Activated T-cell treated with anti-CD3 and anti-CD28 coated beads, Interleukin-2, amount 50 U/mL, for 72 hours (primary cell): Measurements from ENCODE around the gene NCL. TPM values are rescaled to one million over a fixed set of nuclear protein-coding genes. Genes with fewer than 3 reads are reported as not detected.
"Not testable (repeated sequence)": the region's sequence is repeated elsewhere in the genome, so short reads cannot be mapped to it uniquely, and the experiment has no call there.

ENCODE experiments used
- ATAC-seq, 2 donors: fragments of 150-1000 bp; cut with Tn5 transposase; replicated peaks in 1 of 2; 2 replicates each; pipeline ENCODE4 v1.10.0; 2021; ENCODE audit warnings: moderate library complexity in 2 of 2, mild to moderate bottlenecking in 1 of 2
- DNase-seq, 2 donors: peaks; one replicate each; pipeline ENCODE4 v3.0.0; 2021 to 2022; ENCODE audit warnings: mixed read lengths in 1 of 2
- H3K27ac Mint-ChIP-seq: one replicate; pipeline ENCODE4 v1.8.0; 2022; ENCODE audit warnings: mild to moderate bottlenecking, moderate library complexity, mixed read lengths
- H3K27me3 Mint-ChIP-seq: one replicate; pipeline ENCODE4 v1.8.0; 2022; ENCODE audit warnings: low read depth, mixed read lengths
- H3K36me3 Mint-ChIP-seq, 2 donors: one replicate each; pipeline ENCODE4 v1.8.0; 2022; ENCODE audit warnings: mixed read lengths in 2 of 2, mild to moderate bottlenecking in 1 of 2; ENCODE audit not compliant: insufficient read depth in 2 of 2
- H3K4me1 Mint-ChIP-seq: one replicate; pipeline ENCODE4 v1.8.0; 2022; ENCODE audit warnings: low read depth, mixed read lengths
- H3K4me3 Mint-ChIP-seq, 2 donors: one replicate each; pipeline ENCODE4 v1.8.0; 2022; ENCODE audit warnings: mild to moderate bottlenecking in 2 of 2, mixed read lengths in 2 of 2, moderate library complexity in 2 of 2
- H3K9me3 Mint-ChIP-seq, 2 donors: one replicate each; pipeline ENCODE4 v1.8.0; 2022; ENCODE audit warnings: mixed read lengths in 2 of 2
- total RNA-seq, 2 donors: library from RNA; stranded (reverse); gene quantifications; one replicate each; pipeline ENCODE4 v1.2.3, GENCODE V29; 2022

The NCL gene
- total RNA-seq, 2 donors from 2014 or later = 501 to 656 TPM

- peaks cover 11 to 31% of the 10 kb centered on the region in 2 donors for H3K36me3 Mint-ChIP-seq
Measured at GRCh38 chr2:231452799-231453508, 11.3 kb downstream of the NCL start.

GRCh38 chr2:231450548-231450989, 13.7 kb downstream of the NCL start:
- ATAC-seq = peak in 1 of 2 donors; percentile 10
- Mint-ChIP-seq H3K9me3 (no peaks in the 10 kb centered on the region), H3K27me3 (no peaks in the 10 kb centered on the region), H3K36me3 (peaks cover 4 to 13% of the 10 kb centered on the region in 2 donors), H3K4me1 (no peaks in the 10 kb centered on the region), H3K27ac (peak overlapping the region; percentile 36), H3K4me3 (no peak overlapping the region)
- no peak for DNase-seq

More at GRCh38 chr2:231452799-231453508, 11.3 kb downstream of the NCL start:
- Mint-ChIP-seq H3K27ac (peak overlapping the region; percentile 27), H3K4me3 (no peak overlapping the region), H3K4me1 (peaks cover 7% of the 10 kb centered on the region), H3K9me3 (no peaks in the 10 kb centered on the region), H3K27me3 (no peaks in the 10 kb centered on the region)
- ATAC-seq (peak; percentile 3 to 10), DNase-seq (no peak)

GRCh38 chr2:231449503-231450054, 14.7 kb downstream of the NCL start:
- peaks cover 0 to 3% of the 10 kb centered on the region in 2 donors for H3K36me3 Mint-ChIP-seq
- ATAC-seq = no peak
- no peaks in the 10 kb centered on the region for H3K4me1 Mint-ChIP-seq
- no peaks in the 10 kb centered on the region for H3K27me3 Mint-ChIP-seq
- no peaks in the 10 kb centered on the region for H3K9me3 Mint-ChIP-seq
- no peak overlapping the region for H3K4me3 Mint-ChIP-seq
- DNase-seq = no peak
- no peak overlapping the region for H3K27ac Mint-ChIP-seq

GRCh38 chr2:231436957-231437356, 27.3 kb downstream of the NCL start:
- Mint-ChIP-seq H3K4me3 (no peak overlapping the region), H3K27me3 (no peaks in the 10 kb centered on the region), H3K27ac (no peak overlapping the region), H3K4me1 (peaks cover 6% of the 10 kb centered on the region), H3K9me3 (peaks cover 1 to 2% of the 10 kb centered on the region in 2 donors), H3K36me3 (peaks cover 2 to 3% of the 10 kb centered on the region in 2 donors)
- no peak for ATAC-seq
- DNase-seq = no peak

GRCh38 chr2:231433990-231434389, 30.3 kb downstream of the NCL start:
- no peaks in the 10 kb centered on the region for H3K27me3 Mint-ChIP-seq
- peaks cover 6% of the 10 kb centered on the region for H3K4me1 Mint-ChIP-seq
- no peak for DNase-seq
- peaks cover 17 to 19% of the 10 kb centered on the region in 2 donors for H3K9me3 Mint-ChIP-seq
- H3K36me3 Mint-ChIP-seq = peaks cover 18 to 19% of the 10 kb centered on the region in 2 donors
- peak; percentile 60 to 75 for ATAC-seq
- peak overlapping the region in 1 of 2 donors; percentile 36 for H3K4me3 Mint-ChIP-seq
- no peak overlapping the region for H3K27ac Mint-ChIP-seq

GRCh38 chr2:231431606-231432005, 32.7 kb downstream of the NCL start:
- Mint-ChIP-seq H3K27me3 (no peaks in the 10 kb centered on the region), H3K4me1 (peaks cover 6% of the 10 kb centered on the region), H3K27ac (no peak overlapping the region), H3K36me3 (peaks cover 18 to 19% of the 10 kb centered on the region in 2 donors), H3K9me3 (peaks cover 17 to 19% of the 10 kb centered on the region in 2 donors), H3K4me3 (no peak overlapping the region)
- DNase-seq (no peak), ATAC-seq (no peak)

- DNase-seq, H3K27me3 Mint-ChIP-seq, ATAC-seq, H3K4me3 Mint-ChIP-seq, H3K27ac Mint-ChIP-seq: not testable (repeated sequence)
- peaks cover 17 to 19% of the 10 kb centered on the region in 2 donors for H3K36me3 Mint-ChIP-seq
- peaks cover 17 to 19% of the 10 kb centered on the region in 2 donors for H3K9me3 Mint-ChIP-seq
- peaks cover 18% of the 10 kb centered on the region for H3K4me1 Mint-ChIP-seq
Measured at GRCh38 chr2:231430437-231430836, 33.8 kb downstream of the NCL start.

GRCh38 chr2:231429901-231430300, 34.4 kb downstream of the NCL start:
- H3K4me1 Mint-ChIP-seq = peaks cover 22% of the 10 kb centered on the region
- H3K27me3 Mint-ChIP-seq = no peaks in the 10 kb centered on the region
- no peak overlapping the region for H3K27ac Mint-ChIP-seq
- H3K9me3 Mint-ChIP-seq = peaks cover 17 to 19% of the 10 kb centered on the region in 2 donors
- DNase-seq (no peak), ATAC-seq (no peak)
- H3K36me3 Mint-ChIP-seq = peaks cover 16 to 19% of the 10 kb centered on the region in 2 donors
- H3K4me3 Mint-ChIP-seq = no peak overlapping the region

- H3K4me1 Mint-ChIP-seq = peaks cover 20% of the 10 kb centered on the region
- no peak overlapping the region for H3K27ac Mint-ChIP-seq
- H3K9me3 Mint-ChIP-seq = peaks cover 17 to 19% of the 10 kb centered on the region in 2 donors
- no peak for ATAC-seq
- H3K27me3 Mint-ChIP-seq = no peaks in the 10 kb centered on the region
- peaks cover 16 to 19% of the 10 kb centered on the region in 2 donors for H3K36me3 Mint-ChIP-seq
- DNase-seq = no peak
- H3K4me3 Mint-ChIP-seq = no peak overlapping the region
Measured at GRCh38 chr2:231429152-231429551, 35.1 kb downstream of the NCL start.

GRCh38 chr2:231427116-231427515, 37.2 kb downstream of the NCL start:
- ATAC-seq = no peak
- peak overlapping the region in 1 of 2 donors; percentile 19 for H3K4me3 Mint-ChIP-seq
- H3K9me3 Mint-ChIP-seq = peaks cover 17 to 19% of the 10 kb centered on the region in 2 donors
- H3K27me3 Mint-ChIP-seq = no peaks in the 10 kb centered on the region
- DNase-seq = no peak
- H3K4me1 Mint-ChIP-seq = peaks cover 16% of the 10 kb centered on the region
- H3K27ac Mint-ChIP-seq = no peak overlapping the region
- peaks cover 16 to 19% of the 10 kb centered on the region in 2 donors for H3K36me3 Mint-ChIP-seq

- ATAC-seq (peak; percentile 84 to 86), DNase-seq (peak in 1 of 2 donors; percentile 53)
- no peaks in the 10 kb centered on the region for H3K27me3 Mint-ChIP-seq
- H3K36me3 Mint-ChIP-seq = peaks cover 6 to 9% of the 10 kb centered on the region in 2 donors
- H3K27ac Mint-ChIP-seq = no peak overlapping the region
- peaks cover 16% of the 10 kb centered on the region for H3K4me1 Mint-ChIP-seq
- H3K9me3 Mint-ChIP-seq = peaks cover 8 to 9% of the 10 kb centered on the region in 2 donors
- peak overlapping the region in 1 of 2 donors; percentile 19 for H3K4me3 Mint-ChIP-seq
Measured at GRCh38 chr2:231425811-231426703, 38.2 kb downstream of the NCL start.

GRCh38 chr2:231425291-231425810, 38.9 kb downstream of the NCL start:
- peaks cover under 1 to 4% of the 10 kb centered on the region in 2 donors for H3K36me3 Mint-ChIP-seq
- peaks cover 3 to 4% of the 10 kb centered on the region in 2 donors for H3K9me3 Mint-ChIP-seq
- H3K4me1 Mint-ChIP-seq = peaks cover 16% of the 10 kb centered on the region
- H3K27ac Mint-ChIP-seq = no peak overlapping the region
- no peak overlapping the region for H3K4me3 Mint-ChIP-seq
- no peaks in the 10 kb centered on the region for H3K27me3 Mint-ChIP-seq
- ATAC-seq (no peak), DNase-seq (no peak)
